ENCODE results near the gene SYNE3.

GRCh38 chr14:95549656-95550585 is 33.5 kb upstream of the SYNE3 start:
- no peak for TF ChIP-seq CTCF (IDR thresholded peaks at IDR 0.05)
- no peak for TF ChIP-seq POLR2A (IDR thresholded peaks at IDR 0.05)
